HG03039 (cell line): ENCODE results near the gene PAK4.

Source experiments
- ATAC-seq: cut with Tn5 transposase; IDR thresholded peaks from one replicate; pipeline ENCODE4 v1.9.1; 2021; ENCODE audit warnings: mild to moderate bottlenecking, moderate library complexity; ENCODE audit not compliant: unreplicated experiment

PAK4 gene

DNA sequence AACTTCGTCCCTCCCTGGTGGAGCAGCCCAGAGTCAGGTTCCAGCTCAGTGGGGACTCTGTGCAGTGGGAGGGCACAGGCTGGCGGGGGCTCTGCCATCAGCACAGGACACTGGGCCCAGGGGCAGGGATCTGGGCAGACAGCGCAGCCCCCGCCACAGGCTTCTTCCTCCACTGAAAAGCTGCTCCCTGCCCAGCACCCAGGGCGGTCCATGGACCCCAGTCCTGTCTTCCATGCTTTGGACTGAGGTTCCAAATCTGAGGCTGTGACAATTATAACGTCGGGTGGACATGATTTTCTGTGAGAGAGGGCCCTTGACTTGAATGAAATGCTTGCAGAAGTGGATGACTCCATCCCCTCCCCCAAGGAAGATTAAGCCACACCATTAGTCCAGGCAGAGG lies 50.0 kb downstream of the PAK4 start:
- no peak for ATAC-seq

DNA sequence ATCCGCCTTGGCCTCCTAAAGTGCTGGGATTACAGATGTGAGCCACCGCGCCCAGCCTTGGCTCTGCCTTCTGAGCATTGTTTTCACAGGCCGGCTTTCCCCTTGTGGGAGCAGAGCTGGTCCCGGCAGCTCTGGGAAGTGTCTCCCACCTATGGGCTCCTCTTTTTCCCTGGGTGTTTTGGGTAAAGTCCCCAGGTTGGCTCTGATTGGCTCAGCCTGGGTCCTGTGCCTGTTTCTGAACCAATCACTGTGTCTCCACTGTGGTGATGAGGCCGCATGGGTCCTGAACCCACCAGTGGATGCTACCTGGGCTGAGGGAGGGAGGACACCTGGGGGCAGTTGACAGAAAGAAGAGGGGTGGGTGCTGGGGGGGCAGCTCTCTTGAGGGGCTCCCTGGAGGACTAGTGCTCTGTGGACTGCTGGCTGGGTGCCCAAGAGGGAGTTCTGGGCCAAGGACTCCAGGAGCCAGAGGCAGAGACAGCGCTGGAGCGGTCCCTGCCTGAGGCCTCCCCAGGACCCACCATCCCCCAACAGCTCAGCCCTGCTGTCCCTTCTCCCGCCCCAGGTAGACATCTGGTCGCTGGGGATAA lies 51.6 kb downstream of the PAK4 start:
- no peak for ATAC-seq

DNA sequence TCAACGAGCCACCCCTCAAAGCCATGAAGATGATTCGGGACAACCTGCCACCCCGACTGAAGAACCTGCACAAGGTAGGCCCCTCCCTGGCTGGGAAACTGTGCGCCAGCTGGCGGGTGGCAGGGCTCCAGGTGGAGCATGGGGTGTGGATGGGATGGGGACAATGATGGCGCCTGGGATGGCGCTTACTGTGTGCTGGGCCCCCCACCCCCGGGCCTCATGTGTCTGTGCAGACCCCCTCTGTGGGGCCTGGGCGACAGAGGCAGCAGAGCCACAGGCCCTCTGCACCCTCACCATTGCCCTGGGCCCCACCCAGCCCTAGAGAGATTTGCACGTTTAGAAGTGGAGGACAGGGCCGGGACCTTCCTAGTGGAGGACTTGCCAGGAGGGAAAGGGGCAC lies 52.1 kb downstream of the PAK4 start:
- no peak for ATAC-seq

GRCh38 chr19:39178296-39179006 lies 52.9 kb downstream of the PAK4 start:
- ATAC-seq: no peak

DNA sequence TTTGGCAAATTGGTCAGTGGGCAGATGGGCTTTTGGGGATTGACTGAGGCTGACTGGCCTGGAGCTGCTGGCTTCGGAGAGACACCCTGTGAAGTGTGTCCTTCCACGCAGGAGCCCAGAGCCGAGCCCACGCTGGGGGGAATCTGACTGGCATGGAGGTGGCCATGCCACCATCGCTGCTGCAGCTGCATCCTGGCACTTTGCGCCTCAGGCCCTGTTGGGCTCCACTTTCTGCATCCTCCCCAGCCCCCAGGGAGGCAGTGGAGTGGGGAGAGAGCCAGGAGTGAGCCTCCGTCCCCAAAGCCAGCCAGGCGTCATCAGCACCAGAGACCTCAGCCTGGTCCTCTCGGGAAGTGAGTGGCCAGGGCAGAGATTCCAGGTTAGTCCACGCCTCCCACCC lies 54.2 kb downstream of the PAK4 start:
- no peak for ATAC-seq

DNA sequence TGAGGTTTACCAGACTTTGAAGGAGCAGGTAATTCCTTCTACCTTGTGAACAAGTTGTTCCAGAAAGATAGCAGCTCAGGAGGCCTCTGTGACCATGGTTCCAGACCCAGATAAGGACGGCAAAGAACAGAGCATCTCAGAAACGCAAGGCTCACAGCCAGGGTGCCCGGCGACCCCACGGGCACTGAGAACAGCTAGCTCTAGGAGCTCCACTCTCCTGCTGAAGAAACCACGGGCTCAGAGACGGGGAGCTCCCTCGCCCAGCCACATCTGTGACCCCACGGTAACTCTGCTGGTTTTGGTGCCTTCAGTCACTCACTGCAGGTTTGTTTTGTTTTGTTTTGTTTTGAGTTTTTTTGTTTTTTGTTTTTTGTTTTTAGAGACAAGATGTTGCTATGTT lies 55.2 kb downstream of the PAK4 start:
- ATAC-seq: no peak

- no peak for ATAC-seq
Measured at GRCh38 chr19:39181500-39182173, 56.1 kb downstream of the PAK4 start.

- ATAC-seq: no peak
Measured at GRCh38 chr19:39182174-39182505, 56.6 kb downstream of the PAK4 start.

DNA sequence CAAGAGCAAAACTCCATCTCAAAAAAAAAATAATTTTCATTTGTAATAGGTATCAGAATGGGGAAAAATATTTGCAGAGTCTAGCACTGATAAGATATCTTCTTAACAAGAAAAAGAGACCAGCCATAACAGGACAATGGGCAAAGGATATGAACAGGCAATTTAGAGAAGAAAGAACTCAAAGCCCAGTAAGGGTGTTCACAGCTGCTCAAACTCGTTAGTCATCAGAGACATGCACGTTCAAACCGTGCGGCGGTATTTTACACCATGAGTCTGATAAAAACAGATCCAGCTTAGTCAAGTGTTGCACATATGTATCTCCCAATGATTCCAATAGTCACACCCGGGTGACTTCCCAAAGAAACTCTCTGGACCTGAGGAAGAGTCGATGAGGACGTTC lies 57.5 kb downstream of the PAK4 start:
- no peak for ATAC-seq

- no peak for ATAC-seq
Measured at GRCh38 chr19:39186391-39186790, 60.8 kb downstream of the PAK4 start.

DNA sequence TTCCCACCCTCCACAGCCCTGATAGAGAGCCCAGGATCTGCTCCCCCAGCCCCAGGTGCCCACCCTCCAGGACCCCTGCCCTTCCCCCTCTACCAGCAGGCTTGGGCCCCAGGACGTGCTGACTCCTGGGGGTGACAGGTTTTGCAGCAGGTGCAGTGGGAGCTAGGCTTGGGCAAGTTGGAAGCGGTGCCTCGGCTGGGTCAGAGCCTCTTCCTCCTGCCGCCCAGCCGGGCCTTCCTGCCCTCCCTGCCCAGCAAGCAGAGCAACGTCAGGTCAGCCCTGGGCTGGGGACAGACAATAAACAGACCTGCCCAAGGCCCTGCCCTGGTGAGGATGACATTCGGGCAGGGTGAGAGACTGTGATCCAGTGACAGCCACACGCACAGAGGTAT lies 62.0 kb downstream of the PAK4 start:
- ATAC-seq: no peak

DNA sequence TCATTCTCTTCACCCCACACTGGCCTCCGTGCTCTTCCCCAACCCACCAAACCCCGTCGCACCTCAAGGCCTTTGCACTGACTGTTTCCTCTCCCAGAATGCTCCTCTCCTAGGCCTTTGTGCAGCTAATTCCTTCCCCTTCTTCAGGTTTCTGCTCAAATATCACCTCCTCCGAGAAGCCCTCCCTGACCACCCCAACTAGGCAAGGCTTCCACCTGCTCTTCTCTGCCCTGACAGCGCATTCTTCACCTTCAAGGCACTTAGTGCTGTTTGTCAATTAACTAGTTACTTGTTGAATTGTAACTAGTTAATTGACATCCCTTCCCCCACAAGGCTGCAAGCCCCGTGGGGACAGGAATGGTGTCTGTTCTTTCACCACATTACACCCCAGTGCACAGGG lies 63.4 kb downstream of the PAK4 start:
- no peak for ATAC-seq

DNA sequence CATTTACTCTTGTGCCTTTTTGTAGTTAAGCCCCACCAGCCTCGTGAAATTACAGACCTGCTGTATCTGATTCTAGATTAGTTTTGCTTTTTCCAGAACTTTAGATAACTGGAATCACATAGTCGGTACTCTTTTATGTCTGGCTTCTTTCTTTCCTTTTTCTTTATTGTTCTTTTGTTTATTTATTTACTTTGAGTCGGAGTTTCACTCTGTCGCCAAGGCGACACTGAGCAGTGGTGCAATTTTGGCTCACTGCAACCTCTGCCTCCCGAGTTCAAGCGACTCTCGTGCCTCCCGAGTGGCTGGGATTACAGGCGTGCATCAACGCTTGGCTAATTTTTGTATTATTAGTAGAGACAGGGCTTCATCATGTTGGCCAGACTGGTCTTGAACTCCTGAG lies 65.2 kb downstream of the PAK4 start:
- no peak for ATAC-seq

DNA sequence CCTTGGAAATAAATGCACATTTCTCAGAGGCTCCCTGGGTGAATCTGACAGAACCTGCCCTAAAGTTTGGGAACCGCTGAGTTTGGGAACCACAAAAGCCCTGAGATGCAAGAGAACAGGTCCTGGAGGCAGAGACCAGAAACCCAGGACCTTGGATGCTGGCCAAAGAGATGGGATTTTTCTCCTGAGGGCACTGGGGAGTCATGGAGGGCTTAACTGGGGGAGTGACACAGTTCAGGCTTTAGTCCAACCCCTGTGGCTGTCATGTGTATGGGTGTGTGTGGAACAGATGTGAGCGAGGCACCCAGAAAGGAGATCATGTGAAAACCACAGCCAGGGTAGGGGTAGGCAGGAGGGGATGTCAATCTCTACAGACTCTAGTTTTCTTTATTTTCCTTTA lies 67.3 kb downstream of the PAK4 start:
- no peak for ATAC-seq

DNA sequence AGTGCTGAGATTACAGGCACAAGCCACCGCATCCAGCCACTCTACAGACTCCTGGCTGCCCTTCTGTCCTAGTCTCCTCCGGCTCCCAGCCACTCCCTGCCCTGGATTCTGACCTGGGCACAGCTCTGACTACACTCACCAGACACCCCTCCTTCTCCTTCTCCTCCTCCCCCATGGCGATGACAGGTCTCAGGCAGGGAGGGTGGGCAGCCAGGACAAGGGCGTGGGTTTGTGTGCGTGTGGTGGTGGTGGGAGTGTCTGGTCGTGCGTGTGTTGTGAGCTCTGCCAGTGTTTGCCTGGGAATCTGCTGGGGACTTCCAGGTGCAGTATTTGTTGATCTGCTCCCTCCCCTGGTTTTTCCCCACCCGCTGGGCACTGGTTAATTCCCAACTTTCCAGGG lies 68.2 kb downstream of the PAK4 start:
- ATAC-seq: no peak

GRCh38 chr19:39194832-39195542 lies 69.4 kb downstream of the PAK4 start:
- ATAC-seq: no peak

- ATAC-seq: no peak
Measured at GRCh38 chr19:39195755-39196154, 70.2 kb downstream of the PAK4 start.

DNA sequence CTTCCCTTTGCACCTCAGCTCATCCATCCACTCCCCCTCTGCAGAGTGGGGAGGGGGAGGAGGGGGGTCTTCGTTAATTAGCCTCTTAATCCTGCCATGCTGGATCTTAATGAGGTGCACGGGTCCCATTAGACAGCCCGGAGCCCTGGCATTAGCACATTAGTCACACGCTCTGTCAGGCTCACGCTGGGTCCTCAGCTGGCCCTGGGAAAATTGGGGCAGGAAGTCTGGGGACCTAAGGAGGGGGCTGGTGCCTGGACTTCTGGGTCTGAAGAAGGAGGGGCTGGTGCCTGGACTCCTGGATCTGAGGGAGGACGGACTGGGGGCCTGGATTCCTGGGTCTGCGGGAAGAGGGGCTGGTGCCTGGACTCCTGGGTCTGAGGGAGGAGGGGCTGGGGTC lies 70.7 kb downstream of the PAK4 start:
- ATAC-seq: no peak

- ATAC-seq: no peak
Measured at GRCh38 chr19:39196860-39197562, 71.4 kb downstream of the PAK4 start, which contains the start of gene NCCRP1. TSS of gene NCCRP1 (plus strand) at chr19:39196964. CDS start at chr19:39196983, 19 bp downstream.

DNA sequence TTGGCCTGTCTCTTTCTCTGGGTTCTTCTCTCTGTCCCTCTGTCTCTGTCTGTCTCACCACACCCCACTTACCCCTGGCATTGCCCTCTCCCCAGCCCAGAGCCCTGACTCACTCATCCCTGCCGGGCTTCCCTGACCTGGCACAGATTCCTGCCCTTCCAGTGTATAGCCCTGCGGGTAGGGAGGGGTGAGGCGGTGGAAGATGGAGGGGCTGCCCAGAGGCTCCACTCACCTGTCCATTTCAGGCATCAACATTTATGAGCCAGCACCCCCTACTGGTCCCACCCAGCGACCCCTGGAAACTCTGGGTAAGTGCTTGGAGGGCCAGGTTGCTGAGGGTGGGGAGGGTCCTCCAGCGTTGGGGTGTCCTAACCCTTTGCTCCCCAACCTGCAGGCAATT lies 72.2 kb downstream of the PAK4 start:
- ATAC-seq: no peak

DNA sequence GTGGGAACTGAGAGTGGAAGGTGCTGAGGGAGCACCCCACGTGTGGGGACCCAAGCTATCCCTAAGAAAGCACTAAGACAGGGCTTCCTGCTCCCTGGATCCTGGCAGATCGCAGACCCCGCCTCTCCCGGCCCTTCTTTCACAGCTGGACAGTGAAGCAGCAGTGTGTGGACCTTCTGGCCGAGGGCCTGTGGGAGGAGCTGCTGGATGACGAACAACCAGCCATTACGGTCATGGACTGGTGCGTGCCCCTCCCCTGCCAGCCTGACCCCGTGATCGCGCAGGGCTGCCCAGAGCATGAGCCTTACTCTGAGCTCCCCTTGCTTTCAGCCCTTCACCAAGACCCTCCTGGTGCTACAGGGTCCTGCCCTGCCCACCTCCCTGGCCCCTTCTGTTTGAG lies 73.4 kb downstream of the PAK4 start:
- no peak for ATAC-seq
